ENCODE data around the gene CALHM1.

Gene CALHM1

GRCh38 chr10:103442031-103442461 lies 16.7 kb downstream of the CALHM1 start:
- TF ChIP-seq CTCF (IDR thresholded peaks at IDR 0.05; ENCODE audit: insufficient read depth, low read depth, low read length, missing control alignments): no peak
- H3K4me3 ChIP-seq (ENCODE audit: low read length): no peak overlapping the region

GRCh38 chr10:103441611-103442010 lies 17.1 kb downstream of the CALHM1 start:
- H3K4me3 ChIP-seq (ENCODE audit: low read length): no peak overlapping the region
- no peak for DNase-seq (ENCODE audit: low read depth)
- TF ChIP-seq CTCF (IDR thresholded peaks at IDR 0.05; ENCODE audit: insufficient read depth, low read depth, low read length, missing control alignments): no peak

More at GRCh38 chr10:103442031-103442461, 16.7 kb downstream of the CALHM1 start:
- DNase-seq (ENCODE audit: low read depth): no peak

- DNase-seq (ENCODE audit: low read depth): no peak
- TF ChIP-seq CTCF (IDR thresholded peaks at IDR 0.05; ENCODE audit: insufficient read depth, low read depth, low read length, missing control alignments): no peak
- no peak overlapping the region for H3K4me3 ChIP-seq (ENCODE audit: low read length)
Measured at GRCh38 chr10:103441206-103441605, 17.5 kb downstream of the CALHM1 start.

GRCh38 chr10:103440416-103440815 lies 18.3 kb downstream of the CALHM1 start:
- TF ChIP-seq CTCF (IDR thresholded peaks at IDR 0.05; ENCODE audit: insufficient read depth, low read depth, low read length, missing control alignments): no peak
- H3K4me3 ChIP-seq (ENCODE audit: low read length): no peak overlapping the region
- no peak for DNase-seq (ENCODE audit: low read depth)

- no peak overlapping the region for H3K4me3 ChIP-seq (ENCODE audit: low read length)
- no peak for TF ChIP-seq CTCF (IDR thresholded peaks at IDR 0.05; ENCODE audit: insufficient read depth, low read depth, low read length, missing control alignments)
- DNase-seq (ENCODE audit: low read depth): no peak
Measured at GRCh38 chr10:103439776-103440175, 18.9 kb downstream of the CALHM1 start.

GRCh38 chr10:103433858-103434257 lies 24.8 kb downstream of the CALHM1 start:
- DNase-seq (ENCODE audit: low read depth): no peak
- no peak overlapping the region for H3K4me3 ChIP-seq (ENCODE audit: low read length)
- no peak for TF ChIP-seq CTCF (IDR thresholded peaks at IDR 0.05; ENCODE audit: insufficient read depth, low read depth, low read length, missing control alignments)

GRCh38 chr10:103431902-103432301 lies 26.8 kb downstream of the CALHM1 start:
- H3K4me3 ChIP-seq (ENCODE audit: low read length): no peak overlapping the region
- no peak for TF ChIP-seq CTCF (IDR thresholded peaks at IDR 0.05; ENCODE audit: insufficient read depth, low read depth, low read length, missing control alignments)
- DNase-seq (ENCODE audit: low read depth): no peak
